DND-41 (cell line): ENCODE measurements around the gene SAPCD1.

ENCODE experiments used
- EZH2 ChIP-seq: IDR thresholded peaks from 3 replicates; pipeline ENCODE4 v1.6.1; 2012; ENCODE audit warnings: borderline replicate concordance, low read depth, mild to moderate bottlenecking, moderate library complexity, low read length, inconsistent platforms; ENCODE audit not compliant: severe bottlenecking
- TF ChIP-seq, protein P1 (sequence below): IDR thresholded peaks from 2 replicates; pipeline ENCODE4 v1.5.1; 2012; ENCODE audit warnings: borderline replicate concordance, low read length, moderate library complexity, mild to moderate bottlenecking; ENCODE audit not compliant: poor library complexity, severe bottlenecking; ENCODE audit errors: extremely low read depth

GRCh38 chr6:31765910-31766794 lies 3.7 kb downstream of the SAPCD1 start:
- TF ChIP-seq, protein P1, sequence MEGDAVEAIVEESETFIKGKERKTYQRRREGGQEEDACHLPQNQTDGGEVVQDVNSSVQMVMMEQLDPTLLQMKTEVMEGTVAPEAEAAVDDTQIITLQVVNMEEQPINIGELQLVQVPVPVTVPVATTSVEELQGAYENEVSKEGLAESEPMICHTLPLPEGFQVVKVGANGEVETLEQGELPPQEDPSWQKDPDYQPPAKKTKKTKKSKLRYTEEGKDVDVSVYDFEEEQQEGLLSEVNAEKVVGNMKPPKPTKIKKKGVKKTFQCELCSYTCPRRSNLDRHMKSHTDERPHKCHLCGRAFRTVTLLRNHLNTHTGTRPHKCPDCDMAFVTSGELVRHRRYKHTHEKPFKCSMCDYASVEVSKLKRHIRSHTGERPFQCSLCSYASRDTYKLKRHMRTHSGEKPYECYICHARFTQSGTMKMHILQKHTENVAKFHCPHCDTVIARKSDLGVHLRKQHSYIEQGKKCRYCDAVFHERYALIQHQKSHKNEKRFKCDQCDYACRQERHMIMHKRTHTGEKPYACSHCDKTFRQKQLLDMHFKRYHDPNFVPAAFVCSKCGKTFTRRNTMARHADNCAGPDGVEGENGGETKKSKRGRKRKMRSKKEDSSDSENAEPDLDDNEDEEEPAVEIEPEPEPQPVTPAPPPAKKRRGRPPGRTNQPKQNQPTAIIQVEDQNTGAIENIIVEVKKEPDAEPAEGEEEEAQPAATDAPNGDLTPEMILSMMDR = no peak
- no peak for TF ChIP-seq EZH2
